OCI-LY7 (cell line): ENCODE measurements around the gene APOH. TPM values are rescaled to one million over a fixed set of nuclear protein-coding genes. Genes with fewer than 3 reads are reported as not detected.

Experiments
- BruUV-seq: library from RNA; stranded (reverse); fragments of 400-500 nt; replicated peaks from 2 replicates; lab custom pipeline; 2021; lab: Mats Ljungman, UMichigan
- CTCF ChIA-PET: fragments of 300-600 bp; sonication (Branson Sonifier 250); formaldehyde crosslinking; loops from one replicate; lab custom pipeline; 2022; ENCODE audit warnings: antibody characterized with exemption; ENCODE audit not compliant: unreplicated experiment; lab: Charles Lee
- POLR2A ChIA-PET: fragments of 300-600 bp; sonication (Branson Sonifier 250); formaldehyde crosslinking; loops from one replicate; lab custom pipeline; 2022; ENCODE audit warnings: antibody characterized with exemption; lab: Charles Lee
- DNase-seq: peaks from one replicate; pipeline ENCODE4 v3.0.0-alpha.2; 2015; ENCODE audit warnings: low spot score
- H2AFZ ChIP-seq: fragments of 200-600 bp; sonication (generic), shearing (Covaris generic); 2 replicates; pipeline ENCODE4 v1.6.1; 2014; ENCODE audit warnings: mild to moderate bottlenecking, antibody characterized with exemption, low read length, moderate library complexity
- H3K27ac ChIP-seq: fragments of 200-600 bp; sonication (generic); 2 replicates; pipeline ENCODE4 v1.5.1; 2014; ENCODE audit warnings: mixed run types, low read depth, mild to moderate bottlenecking, moderate library complexity, low read length, inconsistent platforms; ENCODE audit not compliant: poor library complexity, severe bottlenecking
- H3K36me3 ChIP-seq: fragments of 200-600 bp; sonication (generic); 2 replicates; pipeline ENCODE4 v1.6.1; 2014; ENCODE audit warnings: mild to moderate bottlenecking, antibody characterized with exemption, low read length, moderate library complexity, mixed read lengths; ENCODE audit not compliant: insufficient read depth
- H3K4me1 ChIP-seq: fragments of 200-600 bp; sonication (generic); 2 replicates; pipeline ENCODE4 v1.5.1; 2014; ENCODE audit warnings: mild to moderate bottlenecking, low read length; ENCODE audit not compliant: insufficient read depth, poor library complexity, severe bottlenecking
- H3K4me2 ChIP-seq: fragments of 200-600 bp; sonication (generic); 2 replicates; pipeline ENCODE4 v1.6.1; 2014; ENCODE audit warnings: mild to moderate bottlenecking, low read length
- H3K4me3 ChIP-seq: fragments of 200-600 bp; sonication (generic); 2 replicates; pipeline ENCODE4 v1.5.1; 2014; ENCODE audit warnings: mild to moderate bottlenecking, low read depth, low read length; ENCODE audit not compliant: poor library complexity, severe bottlenecking
- H3K79me2 ChIP-seq: fragments of 200-600 bp; sonication (generic); 2 replicates; pipeline ENCODE4 v1.6.1; 2016; ENCODE audit warnings: low read depth, mild to moderate bottlenecking, low read length, moderate library complexity, mixed read lengths; ENCODE audit not compliant: insufficient read depth
- H3K9me2 ChIP-seq: fragments of 200-600 bp; sonication (generic); 2 replicates; pipeline ENCODE4 v1.6.1; 2016; ENCODE audit warnings: mild to moderate bottlenecking, low read length, mixed read lengths; ENCODE audit not compliant: insufficient read depth
- H3K9me3 ChIP-seq: fragments of 200-600 bp; sonication (generic); 2 replicates; pipeline ENCODE4 v1.6.1; 2014; ENCODE audit warnings: mild to moderate bottlenecking, mixed run types, low read length, mixed read lengths
- H4K20me1 ChIP-seq: fragments of 200-600 bp; sonication (generic); 2 replicates; pipeline ENCODE4 v1.6.1; 2014; ENCODE audit warnings: mild to moderate bottlenecking, antibody characterized with exemption, low read length, moderate library complexity, mixed read lengths; ENCODE audit not compliant: insufficient read depth
- EZH2phosphoT487 ChIP-seq: fragments of 200-600 bp; sonication (generic); IDR thresholded peaks from 2 replicates; pipeline ENCODE4 v1.6.1; 2018; ENCODE audit warnings: low read depth, borderline replicate concordance, mild to moderate bottlenecking, mixed run types, antibody characterized with exemption, low read length, moderate library complexity, mixed read lengths
- intact Hi-C: fragments of 100-400 bp; cut with micrococcal nuclease; formaldehyde crosslinking; loops from one replicate; pipeline ENCODE4 v1.10.0; 2022; ENCODE audit not compliant: unreplicated experiment
- total RNA-seq, 2 experiments: library from RNA; depleted of rRNA in 1 of 2; stranded (reverse); fragments of >200 nt in 1 of 2; shearing (Covaris generic) in 1 of 2; gene quantifications; 2 replicates each; pipeline ENCODE4 v1.2.3, GENCODE V29; 2014 to 2022
- TF ChIP-seq, protein P1 (sequence below): fragments of 200-600 bp; sonication (generic); conservative IDR thresholded peaks from 2 replicates; pipeline ENCODE4 v1.5.1; 2014; ENCODE audit warnings: mild to moderate bottlenecking, antibody characterized with exemption, low read length, moderate library complexity, mixed read lengths

APOH gene
- total RNA-seq, 2 experiments from 2014 or later: not detected

GRCh38 chr17:66268247-66268927 lies 39.2 kb upstream of the APOH start:
- Histone ChIP-seq H4K20me1 (no peaks in the 10 kb centered on the region), H3K4me1 (no peaks in the 10 kb centered on the region), H3K9me2 (no peaks in the 10 kb centered on the region), H3K4me2 (no peak overlapping the region), H3K4me3 (no peak overlapping the region), H3K79me2 (no peaks in the 10 kb centered on the region), H2AFZ (no peak overlapping the region), H3K9me3 (0 out of 2 replicates have a peak, but pooled peaks cover 7% of the 10 kb centered on the region), H3K27ac (no peak overlapping the region), H3K36me3 (no peaks in the 10 kb centered on the region)
- DNase-seq: no peak
- BruUV-seq: no TSS peak
- TF ChIP-seq, protein P1, sequence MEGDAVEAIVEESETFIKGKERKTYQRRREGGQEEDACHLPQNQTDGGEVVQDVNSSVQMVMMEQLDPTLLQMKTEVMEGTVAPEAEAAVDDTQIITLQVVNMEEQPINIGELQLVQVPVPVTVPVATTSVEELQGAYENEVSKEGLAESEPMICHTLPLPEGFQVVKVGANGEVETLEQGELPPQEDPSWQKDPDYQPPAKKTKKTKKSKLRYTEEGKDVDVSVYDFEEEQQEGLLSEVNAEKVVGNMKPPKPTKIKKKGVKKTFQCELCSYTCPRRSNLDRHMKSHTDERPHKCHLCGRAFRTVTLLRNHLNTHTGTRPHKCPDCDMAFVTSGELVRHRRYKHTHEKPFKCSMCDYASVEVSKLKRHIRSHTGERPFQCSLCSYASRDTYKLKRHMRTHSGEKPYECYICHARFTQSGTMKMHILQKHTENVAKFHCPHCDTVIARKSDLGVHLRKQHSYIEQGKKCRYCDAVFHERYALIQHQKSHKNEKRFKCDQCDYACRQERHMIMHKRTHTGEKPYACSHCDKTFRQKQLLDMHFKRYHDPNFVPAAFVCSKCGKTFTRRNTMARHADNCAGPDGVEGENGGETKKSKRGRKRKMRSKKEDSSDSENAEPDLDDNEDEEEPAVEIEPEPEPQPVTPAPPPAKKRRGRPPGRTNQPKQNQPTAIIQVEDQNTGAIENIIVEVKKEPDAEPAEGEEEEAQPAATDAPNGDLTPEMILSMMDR: no peak
- no peak for TF ChIP-seq EZH2phosphoT487
- POLR2A ChIA-PET: interaction anchor here (0.7 kb wide), 1 partner anchor 48 kb away, joined by 4 read pairs; no protein-coding TSS in a partner anchor
- intact Hi-C loops: no loop called here
- CTCF ChIA-PET: no interaction called here

- ChIA-PET POLR2A (no interaction called here), CTCF (no interaction called here)
- Histone ChIP-seq H3K27ac (no peak overlapping the region), H3K4me1 (no peaks in the 10 kb centered on the region), H2AFZ (no peak overlapping the region), H3K9me3 (0 out of 2 replicates have a peak, but pooled peaks cover 7% of the 10 kb centered on the region), H3K9me2 (no peaks in the 10 kb centered on the region), H3K79me2 (no peaks in the 10 kb centered on the region), H4K20me1 (no peaks in the 10 kb centered on the region), H3K4me3 (no peak overlapping the region), H3K36me3 (no peaks in the 10 kb centered on the region), H3K4me2 (no peak overlapping the region)
- TF ChIP-seq EZH2phosphoT487: no peak
- TF ChIP-seq, protein P1: no peak
- intact Hi-C loops: no loop called here
- no TSS peak for BruUV-seq
- DNase-seq: no peak
Observed at GRCh38 chr17:66264696-66265095, 35.5 kb upstream of the APOH start.

GRCh38 chr17:66262767-66263166 lies 33.6 kb upstream of the APOH start:
- Histone ChIP-seq H3K4me2 (no peak overlapping the region), H3K9me3 (0 out of 2 replicates have a peak, but pooled peaks cover 7% of the 10 kb centered on the region), H3K36me3 (no peaks in the 10 kb centered on the region), H3K4me3 (no peak overlapping the region), H2AFZ (no peak overlapping the region), H3K4me1 (no peaks in the 10 kb centered on the region), H3K79me2 (no peaks in the 10 kb centered on the region), H4K20me1 (no peaks in the 10 kb centered on the region), H3K9me2 (no peaks in the 10 kb centered on the region), H3K27ac (no peak overlapping the region)
- intact Hi-C loops: no loop called here
- ChIA-PET POLR2A (no interaction called here), CTCF (no interaction called here)
- no TSS peak for BruUV-seq
- DNase-seq: no peak
- no peak for TF ChIP-seq EZH2phosphoT487
- TF ChIP-seq, protein P1: no peak
